GM12878 (cell line): Measurements from ENCODE around the gene POU6F2.

Experiments used
- EGR1 ChIP-seq, 2 experiments: IDR thresholded peaks; 1 replicate in 1 of 2; 2 replicates in 1 of 2; pipeline ENCODE4 v1.6.1; 2011 to 2012; ENCODE audit warnings: low read depth in 2 of 2, low read length in 2 of 2, borderline replicate concordance in 1 of 2, mild to moderate bottlenecking in 1 of 2, moderate library complexity in 1 of 2
- FOXK2 ChIP-seq: fragments of 450-650 bp; IDR thresholded peaks from 2 replicates; pipeline ENCODE4 v1.6.1; 2017; ENCODE audit warnings: mild to moderate bottlenecking, moderate library complexity
- FOXM1 ChIP-seq: IDR thresholded peaks from 2 replicates; pipeline ENCODE4 v1.6.1; 2012; ENCODE audit warnings: low read depth, mild to moderate bottlenecking, inconsistent platforms, low read length, moderate library complexity
- MYC ChIP-seq: IDR thresholded peaks from 2 replicates; pipeline ENCODE4 v1.6.1; 2011; ENCODE audit warnings: mild to moderate bottlenecking, low read length, moderate library complexity, inconsistent platforms; ENCODE audit not compliant: insufficient read depth, insufficient replicate concordance, insufficient read length, severe bottlenecking
- POLR2A ChIP-seq: IDR thresholded peaks from 2 replicates; pipeline ENCODE4 v1.6.1; 2011; ENCODE audit warnings: low read depth, mild to moderate bottlenecking, low read length
- RAD51 ChIP-seq: fragments of 450-650 bp; IDR thresholded peaks from 2 replicates; pipeline ENCODE4 v1.6.1; 2016; ENCODE audit warnings: moderate library complexity, mild to moderate bottlenecking, inconsistent platforms
- RCOR1 ChIP-seq: conservative IDR thresholded peaks from 2 replicates; pipeline ENCODE4 v1.6.1; 2012; ENCODE audit warnings: low read depth, low read length, improper control_type of control experiment
- RFX5 ChIP-seq: IDR thresholded peaks from 2 replicates; pipeline ENCODE4 v1.6.1; 2011; ENCODE audit warnings: low read depth, low read length, improper control_type of control experiment
- SPI1 ChIP-seq: IDR thresholded peaks from 2 replicates; pipeline ENCODE4 v1.6.1; 2011; ENCODE audit warnings: low read depth, mild to moderate bottlenecking, low read length, moderate library complexity, borderline replicate concordance; ENCODE audit not compliant: insufficient read depth
- TAF1 ChIP-seq: IDR thresholded peaks from 2 replicates; pipeline ENCODE4 v1.6.1; 2011; ENCODE audit warnings: mild to moderate bottlenecking, low read depth, low read length, borderline replicate concordance
- USF2 ChIP-seq: IDR thresholded peaks from 2 replicates; pipeline ENCODE4 v1.6.1; 2011; ENCODE audit warnings: low read depth, low read length, improper control_type of control experiment, borderline replicate concordance
- TF ChIP-seq, protein P1 (sequence below), 3 experiments: IDR thresholded peaks in 2 of 3; conservative IDR thresholded peaks in 1 of 3; 2 replicates each; pipeline ENCODE4 v1.5.1; 2011; ENCODE audit warnings: low read depth in 3 of 3, low read length in 3 of 3, mild to moderate bottlenecking in 3 of 3, control low read depth in 2 of 3, moderate library complexity in 2 of 3, inconsistent platforms in 1 of 3, mixed read lengths in 1 of 3; ENCODE audit not compliant: control insufficient read depth in 2 of 3, insufficient read depth in 1 of 3; ENCODE audit errors: extremely low read depth in 1 of 3
- TF ChIP-seq, protein P2 (sequence below): fragments of 450-650 bp; IDR thresholded peaks from 2 replicates; pipeline ENCODE4 v1.6.1; 2017; ENCODE audit warnings: mild to moderate bottlenecking, moderate library complexity

GRCh38 chr7:39342763-39343162 is 365.1 kb downstream of the POU6F2 start:
- TF ChIP-seq FOXM1 (no peak), TAF1 (no peak), RFX5 (no peak), RCOR1 (no peak), POLR2A (no peak), RAD51 (no peak), SPI1 (no peak), MYC (no peak), USF2 (no peak), FOXK2 (no peak), EGR1 (IDR thresholded peaks at IDR 0.05; ENCODE audit: borderline replicate concordance in 1 of 2, low read depth in 2 of 2, low read length in 2 of 2) (no peak)
- TF ChIP-seq, protein P1, sequence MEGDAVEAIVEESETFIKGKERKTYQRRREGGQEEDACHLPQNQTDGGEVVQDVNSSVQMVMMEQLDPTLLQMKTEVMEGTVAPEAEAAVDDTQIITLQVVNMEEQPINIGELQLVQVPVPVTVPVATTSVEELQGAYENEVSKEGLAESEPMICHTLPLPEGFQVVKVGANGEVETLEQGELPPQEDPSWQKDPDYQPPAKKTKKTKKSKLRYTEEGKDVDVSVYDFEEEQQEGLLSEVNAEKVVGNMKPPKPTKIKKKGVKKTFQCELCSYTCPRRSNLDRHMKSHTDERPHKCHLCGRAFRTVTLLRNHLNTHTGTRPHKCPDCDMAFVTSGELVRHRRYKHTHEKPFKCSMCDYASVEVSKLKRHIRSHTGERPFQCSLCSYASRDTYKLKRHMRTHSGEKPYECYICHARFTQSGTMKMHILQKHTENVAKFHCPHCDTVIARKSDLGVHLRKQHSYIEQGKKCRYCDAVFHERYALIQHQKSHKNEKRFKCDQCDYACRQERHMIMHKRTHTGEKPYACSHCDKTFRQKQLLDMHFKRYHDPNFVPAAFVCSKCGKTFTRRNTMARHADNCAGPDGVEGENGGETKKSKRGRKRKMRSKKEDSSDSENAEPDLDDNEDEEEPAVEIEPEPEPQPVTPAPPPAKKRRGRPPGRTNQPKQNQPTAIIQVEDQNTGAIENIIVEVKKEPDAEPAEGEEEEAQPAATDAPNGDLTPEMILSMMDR (IDR thresholded peaks at IDR 0.05 in 2 of 3, conservative IDR thresholded peaks at IDR 0.05 in 1 of 3; ENCODE audit: control insufficient read depth in 2 of 3, extremely low read depth in 1 of 3, insufficient read depth in 1 of 3, low read depth in 3 of 3, low read length in 3 of 3), result no peak
- TF ChIP-seq, protein P2, sequence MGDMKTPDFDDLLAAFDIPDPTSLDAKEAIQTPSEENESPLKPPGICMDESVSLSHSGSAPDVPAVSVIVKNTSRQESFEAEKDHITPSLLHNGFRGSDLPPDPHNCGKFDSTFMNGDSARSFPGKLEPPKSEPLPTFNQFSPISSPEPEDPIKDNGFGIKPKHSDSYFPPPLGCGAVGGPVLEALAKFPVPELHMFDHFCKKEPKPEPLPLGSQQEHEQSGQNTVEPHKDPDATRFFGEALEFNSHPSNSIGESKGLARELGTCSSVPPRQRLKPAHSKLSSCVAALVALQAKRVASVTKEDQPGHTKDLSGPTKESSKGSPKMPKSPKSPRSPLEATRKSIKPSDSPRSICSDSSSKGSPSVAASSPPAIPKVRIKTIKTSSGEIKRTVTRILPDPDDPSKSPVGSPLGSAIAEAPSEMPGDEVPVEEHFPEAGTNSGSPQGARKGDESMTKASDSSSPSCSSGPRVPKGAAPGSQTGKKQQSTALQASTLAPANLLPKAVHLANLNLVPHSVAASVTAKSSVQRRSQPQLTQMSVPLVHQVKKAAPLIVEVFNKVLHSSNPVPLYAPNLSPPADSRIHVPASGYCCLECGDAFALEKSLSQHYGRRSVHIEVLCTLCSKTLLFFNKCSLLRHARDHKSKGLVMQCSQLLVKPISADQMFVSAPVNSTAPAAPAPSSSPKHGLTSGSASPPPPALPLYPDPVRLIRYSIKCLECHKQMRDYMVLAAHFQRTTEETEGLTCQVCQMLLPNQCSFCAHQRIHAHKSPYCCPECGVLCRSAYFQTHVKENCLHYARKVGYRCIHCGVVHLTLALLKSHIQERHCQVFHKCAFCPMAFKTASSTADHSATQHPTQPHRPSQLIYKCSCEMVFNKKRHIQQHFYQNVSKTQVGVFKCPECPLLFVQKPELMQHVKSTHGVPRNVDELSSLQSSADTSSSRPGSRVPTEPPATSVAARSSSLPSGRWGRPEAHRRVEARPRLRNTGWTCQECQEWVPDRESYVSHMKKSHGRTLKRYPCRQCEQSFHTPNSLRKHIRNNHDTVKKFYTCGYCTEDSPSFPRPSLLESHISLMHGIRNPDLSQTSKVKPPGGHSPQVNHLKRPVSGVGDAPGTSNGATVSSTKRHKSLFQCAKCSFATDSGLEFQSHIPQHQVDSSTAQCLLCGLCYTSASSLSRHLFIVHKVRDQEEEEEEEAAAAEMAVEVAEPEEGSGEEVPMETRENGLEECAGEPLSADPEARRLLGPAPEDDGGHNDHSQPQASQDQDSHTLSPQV, result no peak
